Stimulated activated CD4-positive, alpha-beta T cell treated with anti-CD3 and anti-CD28 coated beads, Interleukin-2, amount 100 ng/mL, for 24 hours (primary cell): Measurements from ENCODE around the gene YAP1.

Source experiments
- DNase-seq, 2 donors: peaks; one replicate each; pipeline ENCODE4 v3.0.0-alpha.2; 2020

YAP1 gene

DNA sequence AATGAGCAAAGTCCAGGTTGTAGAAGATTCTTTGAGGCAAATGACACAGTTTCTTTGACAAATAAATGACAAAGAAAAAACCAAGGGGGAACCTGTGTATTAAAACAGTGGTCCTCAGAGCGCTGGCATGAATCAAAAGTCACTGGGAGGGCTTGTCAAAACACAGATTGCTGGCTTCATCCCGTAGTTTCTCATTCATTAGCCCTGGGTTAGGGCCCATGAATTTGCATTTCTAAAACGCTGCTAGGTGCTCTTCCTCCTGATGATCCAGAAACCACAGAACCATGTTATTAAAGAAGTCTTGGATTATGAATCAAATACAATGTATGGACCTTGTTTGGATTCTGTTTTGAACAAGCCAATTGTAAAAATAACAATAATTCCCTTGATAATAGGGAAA lies 92.7 kb downstream of the YAP1 start:
- DNase-seq: no peak

DNA sequence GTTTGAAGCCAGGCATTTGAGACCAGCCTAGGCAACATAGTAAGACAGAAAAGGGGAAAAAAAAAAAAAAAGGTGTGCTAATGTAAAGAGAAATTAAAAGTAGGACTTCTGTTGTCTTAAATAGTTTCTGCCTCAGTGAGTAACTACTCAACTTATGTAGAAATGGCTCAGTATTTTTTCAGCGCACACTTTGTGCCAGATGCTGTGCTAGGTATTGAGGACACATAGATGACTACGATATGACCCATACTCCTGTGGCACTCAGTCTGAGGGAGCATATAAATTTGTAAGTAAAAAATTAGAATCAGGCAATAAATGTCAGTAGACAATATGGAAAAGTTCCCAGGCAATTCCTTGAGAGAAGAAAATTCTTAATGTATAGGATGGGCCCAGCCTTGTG lies 93.9 kb downstream of the YAP1 start:
- DNase-seq: no peak

DNA sequence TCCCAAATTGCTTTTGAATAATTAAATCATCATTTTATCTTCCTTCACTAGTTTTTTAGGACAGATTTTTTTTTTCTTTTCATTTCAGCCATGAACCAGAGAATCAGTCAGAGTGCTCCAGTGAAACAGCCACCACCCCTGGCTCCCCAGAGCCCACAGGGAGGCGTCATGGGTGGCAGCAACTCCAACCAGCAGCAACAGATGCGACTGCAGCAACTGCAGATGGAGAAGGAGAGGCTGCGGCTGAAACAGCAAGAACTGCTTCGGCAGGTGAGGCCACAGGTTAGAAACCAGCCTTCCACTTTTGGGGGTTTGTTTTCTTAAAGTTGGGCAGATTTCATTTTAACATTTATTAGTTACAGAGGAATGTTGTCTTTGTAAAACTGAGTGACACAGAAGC lies 95.6 kb downstream of the YAP1 start:
- no peak for DNase-seq

DNA sequence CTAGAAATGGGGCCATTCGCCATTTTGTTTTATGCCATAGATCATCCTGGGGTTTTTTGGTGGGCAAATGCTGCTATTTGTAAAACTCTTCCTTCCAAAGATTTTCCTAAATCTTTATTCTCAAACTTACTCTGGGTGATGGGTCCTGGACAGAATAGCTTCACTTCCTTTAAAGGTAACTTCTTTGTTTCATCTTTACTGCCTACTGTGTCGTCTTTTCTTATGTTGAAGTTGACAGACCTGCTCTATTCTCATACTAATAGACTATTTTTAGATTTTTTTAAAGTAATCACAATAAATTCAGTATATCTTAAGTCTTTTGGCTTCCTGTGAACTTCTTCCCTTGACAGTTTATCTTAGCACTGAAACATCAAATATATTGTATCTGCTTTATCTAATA lies 98.6 kb downstream of the YAP1 start:
- DNase-seq: no peak

DNA sequence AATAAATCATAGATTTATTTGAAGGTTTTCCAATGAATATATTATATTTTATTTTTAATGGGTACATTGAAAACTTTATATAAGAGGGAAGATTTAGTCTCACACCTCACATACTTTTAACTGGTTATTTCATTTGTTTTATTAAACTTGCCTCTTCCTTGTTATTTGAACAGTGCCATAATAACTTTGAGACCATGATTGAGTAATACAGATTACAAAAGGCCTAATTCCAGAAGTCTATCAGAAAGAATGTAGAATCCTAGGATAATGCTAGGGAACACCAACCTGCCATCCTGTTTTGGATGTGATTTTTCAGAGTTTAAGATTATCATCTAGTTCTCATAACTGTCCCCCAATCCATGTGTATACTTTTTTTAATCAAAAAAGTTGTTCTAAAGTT lies 104.4 kb downstream of the YAP1 start:
- DNase-seq: no peak

DNA sequence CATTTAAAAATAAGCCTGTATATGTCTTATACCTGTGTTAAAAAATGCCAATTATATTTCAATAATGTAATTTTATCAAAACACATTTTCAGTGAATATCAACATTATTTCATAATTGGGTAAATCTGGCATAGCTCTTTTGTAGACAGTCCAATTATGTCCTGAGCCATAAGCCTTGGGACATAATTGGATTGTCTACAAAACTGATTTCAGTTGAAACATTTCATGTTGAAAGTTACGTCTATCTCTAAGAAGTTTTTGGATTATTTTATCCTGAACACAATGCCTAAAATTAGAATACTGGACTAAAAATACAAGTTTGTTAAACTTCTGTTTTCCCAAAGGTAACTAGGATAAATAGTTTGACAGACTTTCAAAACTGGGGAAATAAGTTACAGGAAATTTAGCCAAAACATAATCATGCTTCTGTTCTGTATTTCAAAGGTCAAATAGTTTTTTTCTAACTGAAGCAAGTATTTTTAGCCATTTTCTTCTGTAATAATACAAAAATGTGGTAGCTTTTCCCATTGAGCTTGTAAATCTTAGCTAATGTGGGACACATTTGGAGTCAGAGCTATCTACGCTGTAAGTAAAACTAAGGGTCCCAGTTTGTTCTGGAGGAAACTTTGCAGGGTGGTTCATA lies 106.3 kb downstream of the YAP1 start:
- no peak for DNase-seq

DNA sequence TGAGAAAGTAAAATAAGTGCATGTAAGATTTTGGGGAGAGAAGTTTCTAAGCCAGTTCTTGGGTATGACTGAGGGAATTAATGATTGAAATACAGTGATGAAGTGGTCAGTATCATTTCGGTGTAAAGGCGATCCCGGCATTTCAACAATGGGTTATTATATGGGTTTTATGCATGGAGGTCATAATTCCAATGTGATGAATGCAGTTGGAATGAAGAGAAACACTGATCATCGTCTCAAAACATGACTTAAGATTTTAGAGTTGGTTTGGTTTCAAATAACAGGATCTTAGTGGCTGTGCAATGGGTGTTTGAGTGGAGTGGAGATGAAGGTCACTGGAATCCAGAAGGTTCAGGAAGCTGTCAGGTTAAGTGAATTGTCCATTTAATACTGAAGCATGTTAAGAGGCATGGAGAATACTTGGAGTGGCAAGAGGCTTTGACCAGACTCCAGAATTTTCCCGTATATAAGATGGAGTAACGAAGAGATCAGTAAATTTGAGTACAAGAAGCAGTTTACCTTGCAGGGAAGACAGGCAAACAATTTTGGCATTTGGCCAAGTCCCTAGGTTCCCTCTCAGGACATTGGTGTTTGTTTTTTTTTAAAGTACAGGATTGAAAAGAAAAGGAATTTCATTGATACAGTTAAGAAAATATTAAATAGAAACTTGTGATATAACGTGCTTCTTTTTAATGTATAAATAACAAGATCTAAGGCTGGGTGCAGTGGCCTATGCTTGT lies 110.7 kb downstream of the YAP1 start:
- no peak for DNase-seq

DNA sequence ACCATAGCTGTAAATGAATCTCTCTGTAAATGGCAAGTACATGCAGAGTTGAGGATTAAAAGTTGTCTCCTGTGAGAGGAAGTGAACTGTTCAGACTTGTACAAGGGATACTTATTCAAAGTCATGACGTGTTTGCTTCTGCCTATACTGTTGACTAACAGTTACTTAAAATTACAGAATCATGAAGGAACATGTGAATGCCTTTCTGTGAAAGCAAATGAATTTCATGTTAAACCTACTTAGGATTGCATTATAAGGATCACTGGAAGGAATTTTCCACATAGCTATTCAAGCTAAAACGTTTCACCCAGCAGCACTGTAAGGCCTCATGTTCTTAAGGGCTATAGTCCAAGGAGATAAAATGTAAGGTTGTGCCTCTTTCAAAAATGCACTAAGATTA lies 113.6 kb downstream of the YAP1 start:
- DNase-seq: no peak

DNA sequence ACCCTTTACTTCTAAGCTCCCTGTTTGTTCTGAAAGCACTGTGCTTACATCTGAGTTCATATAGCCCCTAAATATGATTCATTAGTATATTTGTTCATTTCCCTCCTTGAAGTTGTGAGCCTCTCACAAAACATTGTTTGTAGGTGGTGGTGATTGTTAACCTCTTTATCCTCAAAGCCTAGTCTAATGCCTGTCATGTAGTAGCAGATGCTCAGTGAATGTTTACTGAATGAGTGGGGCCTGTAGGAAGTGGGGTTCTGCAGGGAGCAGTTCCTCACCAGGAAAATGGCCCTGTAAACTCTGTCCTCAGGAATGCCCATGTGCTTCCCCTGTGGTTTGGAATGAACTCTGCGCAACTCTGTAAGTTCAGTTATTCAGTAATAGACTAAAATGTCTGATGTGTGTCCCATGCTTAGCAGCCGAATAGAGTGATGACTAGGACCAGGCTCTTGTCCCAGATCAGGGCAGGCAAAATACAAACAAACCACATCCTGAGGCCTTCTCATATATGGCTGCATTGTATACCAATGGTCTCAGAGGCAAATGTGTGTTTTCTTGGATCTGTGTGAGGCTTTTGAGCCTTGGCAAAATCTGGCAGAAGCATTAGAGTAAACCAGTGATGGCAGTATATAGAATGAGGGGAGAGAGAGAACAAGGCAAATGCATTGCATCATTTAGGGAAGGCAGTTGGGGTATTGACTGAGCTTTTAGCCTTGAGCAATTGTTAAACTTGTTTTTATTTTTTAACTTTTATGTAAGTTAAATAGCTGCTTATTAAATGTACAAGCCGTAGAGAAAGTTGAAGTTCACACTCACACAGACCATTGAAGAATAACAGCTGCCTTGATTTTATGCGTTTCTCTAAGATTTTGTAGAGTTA lies 115.7 kb downstream of the YAP1 start:
- DNase-seq: no peak

DNA sequence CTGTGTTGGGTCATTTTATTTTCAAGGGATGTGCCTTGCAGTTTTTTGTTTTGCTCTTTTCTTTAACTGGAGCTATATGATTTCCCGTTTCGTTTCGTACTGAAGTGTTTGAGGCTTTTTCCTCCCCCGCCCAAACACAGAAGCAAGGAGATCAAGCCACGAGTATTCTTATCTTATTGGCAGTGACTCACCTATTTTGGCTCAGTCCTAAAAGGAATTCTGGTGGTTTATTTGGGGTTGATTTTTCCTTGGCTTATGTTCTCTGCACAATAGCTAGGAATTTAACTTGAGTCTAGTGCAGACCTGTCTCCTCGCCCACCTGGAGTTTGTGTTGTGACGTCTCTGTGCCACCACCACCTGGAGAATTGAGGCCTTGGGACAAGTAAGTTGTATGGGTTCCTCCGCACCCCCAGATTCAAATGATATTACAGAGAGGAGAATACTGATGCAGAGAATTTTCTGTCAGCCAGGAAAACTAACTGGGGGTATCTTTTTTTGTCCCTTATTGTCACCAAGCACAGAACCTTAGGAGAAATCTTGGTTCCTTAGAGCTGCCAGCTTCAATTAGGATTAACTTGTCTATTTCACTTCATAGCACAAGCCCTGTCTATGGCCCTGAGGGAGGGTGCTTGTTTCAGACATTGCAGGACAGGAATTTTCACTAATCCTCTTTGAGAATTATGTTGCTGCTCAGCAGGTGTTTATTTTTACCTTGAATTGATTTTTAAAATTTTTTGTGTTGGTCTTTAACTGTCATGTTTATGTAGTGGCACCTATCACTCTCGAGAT lies 116.6 kb downstream of the YAP1 start:
- DNase-seq: no peak

DNA sequence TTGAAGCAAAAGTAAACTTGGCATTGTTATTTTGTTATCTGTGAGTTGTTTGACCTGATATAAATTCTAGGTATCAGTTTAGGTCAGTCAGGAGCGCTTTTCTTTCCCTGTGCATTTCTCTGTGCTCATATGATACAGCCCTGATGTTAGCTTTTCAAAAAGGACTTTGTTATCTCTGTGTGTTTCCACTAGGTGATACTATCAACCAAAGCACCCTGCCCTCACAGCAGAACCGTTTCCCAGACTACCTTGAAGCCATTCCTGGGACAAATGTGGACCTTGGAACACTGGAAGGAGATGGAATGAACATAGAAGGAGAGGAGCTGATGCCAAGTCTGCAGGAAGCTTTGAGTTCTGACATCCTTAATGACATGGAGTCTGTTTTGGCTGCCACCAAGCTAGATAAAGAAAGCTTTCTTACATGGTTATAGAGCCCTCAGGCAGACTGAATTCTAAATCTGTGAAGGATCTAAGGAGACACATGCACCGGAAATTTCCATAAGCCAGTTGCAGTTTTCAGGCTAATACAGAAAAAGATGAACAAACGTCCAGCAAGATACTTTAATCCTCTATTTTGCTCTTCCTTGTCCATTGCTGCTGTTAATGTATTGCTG lies 119.4 kb downstream of the YAP1 start:
- DNase-seq: no peak

DNA sequence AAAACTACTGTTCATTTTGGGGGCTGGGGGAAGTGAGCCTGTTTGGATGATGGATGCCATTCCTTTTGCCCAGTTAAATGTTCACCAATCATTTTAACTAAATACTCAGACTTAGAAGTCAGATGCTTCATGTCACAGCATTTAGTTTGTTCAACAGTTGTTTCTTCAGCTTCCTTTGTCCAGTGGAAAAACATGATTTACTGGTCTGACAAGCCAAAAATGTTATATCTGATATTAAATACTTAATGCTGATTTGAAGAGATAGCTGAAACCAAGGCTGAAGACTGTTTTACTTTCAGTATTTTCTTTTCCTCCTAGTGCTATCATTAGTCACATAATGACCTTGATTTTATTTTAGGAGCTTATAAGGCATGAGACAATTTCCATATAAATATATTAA lies 119.9 kb downstream of the YAP1 start:
- no peak for DNase-seq

DNA sequence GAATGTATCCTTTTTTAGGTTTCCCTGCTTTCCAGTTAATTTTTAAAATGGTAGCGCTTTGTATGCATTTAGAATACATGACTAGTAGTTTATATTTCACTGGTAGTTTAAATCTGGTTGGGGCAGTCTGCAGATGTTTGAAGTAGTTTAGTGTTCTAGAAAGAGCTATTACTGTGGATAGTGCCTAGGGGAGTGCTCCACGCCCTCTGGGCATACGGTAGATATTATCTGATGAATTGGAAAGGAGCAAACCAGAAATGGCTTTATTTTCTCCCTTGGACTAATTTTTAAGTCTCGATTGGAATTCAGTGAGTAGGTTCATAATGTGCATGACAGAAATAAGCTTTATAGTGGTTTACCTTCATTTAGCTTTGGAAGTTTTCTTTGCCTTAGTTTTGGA lies 120.7 kb downstream of the YAP1 start:
- no peak for DNase-seq

DNA sequence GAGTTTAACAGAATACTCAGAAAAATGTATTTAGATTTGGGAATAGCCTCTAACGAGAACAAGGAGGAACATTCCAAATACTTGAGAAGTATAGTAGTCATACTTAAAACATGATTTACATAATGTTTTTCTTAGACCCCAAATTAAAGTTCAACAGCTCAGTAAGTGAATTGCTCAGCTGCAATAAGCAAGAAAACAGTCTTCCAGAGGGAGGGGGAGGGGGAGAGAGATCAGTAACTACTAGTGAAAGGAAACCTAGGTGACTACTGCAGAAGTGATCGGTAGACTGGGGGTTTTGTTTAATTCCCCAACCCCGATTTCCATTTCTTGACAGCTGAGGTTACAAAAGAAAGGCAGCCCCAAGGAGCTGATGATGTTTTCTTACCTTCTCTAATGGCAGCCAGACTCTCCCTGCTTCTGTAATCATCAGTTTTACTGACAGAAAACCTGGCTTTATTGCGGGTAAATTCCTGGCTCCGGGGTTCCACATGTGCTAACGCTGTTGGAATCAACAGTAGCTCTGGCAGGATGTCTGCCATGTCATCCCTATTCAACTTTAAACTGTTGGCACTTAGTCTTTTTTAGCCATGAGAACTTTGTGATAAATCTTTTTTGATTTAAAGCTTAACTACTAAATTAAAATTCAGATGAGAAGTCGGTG lies 124.7 kb downstream of the YAP1 start:
- no peak for DNase-seq

DNA sequence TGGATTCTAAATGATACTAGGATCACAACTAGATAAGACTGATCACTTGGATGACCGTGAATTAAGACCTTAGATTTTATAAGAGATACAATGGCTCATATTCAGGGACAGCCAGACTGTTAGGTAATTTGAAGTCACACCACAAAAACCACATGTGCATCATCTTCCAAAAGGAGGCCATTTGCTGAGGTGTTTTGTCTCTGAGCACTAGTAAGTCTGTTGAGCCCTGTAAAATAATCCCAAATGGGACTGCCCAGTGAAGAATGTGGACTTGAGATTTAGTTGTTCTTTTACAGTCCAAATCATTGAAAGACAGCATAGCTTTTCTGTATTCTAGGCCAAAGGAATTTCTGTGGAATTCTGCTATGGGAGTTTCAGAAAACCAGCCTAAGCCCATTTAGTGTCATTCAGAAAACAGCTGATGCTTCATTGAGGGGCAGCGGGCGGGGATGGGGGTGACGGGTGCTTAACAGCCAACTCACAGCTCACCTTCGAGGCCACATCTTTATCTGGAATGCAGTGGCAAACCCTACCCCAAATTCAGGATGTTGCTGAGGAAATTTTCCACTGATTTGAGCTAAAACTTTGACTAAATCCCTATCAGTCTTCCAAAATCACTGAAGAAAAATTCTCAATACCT lies 127.0 kb downstream of the YAP1 start:
- DNase-seq: no peak

DNA sequence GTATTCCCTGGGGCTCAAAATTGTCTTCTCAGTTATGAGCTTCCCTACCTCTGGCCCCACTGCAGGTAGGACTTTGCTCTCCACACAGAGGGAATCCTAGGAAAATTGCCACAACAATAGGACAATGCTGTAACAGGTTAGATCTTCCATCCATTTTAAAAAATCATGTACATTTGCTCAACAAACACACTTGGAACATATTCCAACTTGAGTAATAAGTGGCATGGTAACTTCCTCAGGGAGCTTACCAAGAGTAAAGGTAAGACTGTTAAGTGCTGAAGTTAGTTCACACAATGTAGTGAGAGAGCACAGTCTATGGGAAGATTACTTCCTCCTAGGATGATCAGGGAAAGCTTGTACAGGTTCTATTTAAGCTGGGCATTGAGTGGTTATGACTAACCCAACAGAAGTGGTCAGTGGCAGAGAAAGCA lies 128.2 kb downstream of the YAP1 start:
- DNase-seq: no peak

DNA sequence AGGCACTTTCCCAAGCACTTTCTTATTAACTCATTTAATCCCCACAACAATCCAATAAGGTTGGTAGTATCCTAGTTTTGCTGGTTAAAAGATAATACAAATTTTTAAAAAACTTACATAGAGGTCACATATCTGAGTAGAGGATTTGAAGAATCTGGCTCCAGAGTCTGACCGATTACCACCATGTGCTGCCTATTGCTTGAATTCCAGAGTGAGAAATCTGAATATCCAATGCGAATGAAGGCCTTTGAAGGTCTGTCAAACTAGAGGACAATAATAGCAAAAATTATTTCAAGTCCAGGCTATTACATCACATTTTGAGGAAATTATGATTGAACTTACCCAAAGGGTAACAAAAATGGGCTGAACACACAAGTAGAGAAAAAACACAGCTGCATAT lies 129.2 kb downstream of the YAP1 start:
- no peak for DNase-seq

DNA sequence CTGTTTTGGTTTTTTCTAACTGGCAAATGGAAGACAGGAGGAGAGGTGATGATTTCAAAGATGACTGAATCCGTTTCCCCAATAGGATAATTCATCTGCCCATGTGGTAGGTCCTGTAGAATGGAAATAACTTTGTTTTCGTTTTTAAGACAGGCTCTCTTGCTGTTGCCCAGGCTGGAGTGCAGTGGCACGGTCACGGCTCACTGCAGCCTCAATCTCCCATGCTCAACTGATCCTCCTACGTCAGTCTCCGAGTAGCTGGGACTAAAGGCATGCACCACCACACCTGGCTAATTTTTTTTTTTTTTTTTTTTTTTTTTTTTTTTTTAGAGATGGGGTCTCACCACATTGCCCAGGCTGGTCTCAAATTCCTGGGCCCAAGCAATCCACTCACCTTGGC lies 129.7 kb downstream of the YAP1 start:
- DNase-seq: no peak

DNA sequence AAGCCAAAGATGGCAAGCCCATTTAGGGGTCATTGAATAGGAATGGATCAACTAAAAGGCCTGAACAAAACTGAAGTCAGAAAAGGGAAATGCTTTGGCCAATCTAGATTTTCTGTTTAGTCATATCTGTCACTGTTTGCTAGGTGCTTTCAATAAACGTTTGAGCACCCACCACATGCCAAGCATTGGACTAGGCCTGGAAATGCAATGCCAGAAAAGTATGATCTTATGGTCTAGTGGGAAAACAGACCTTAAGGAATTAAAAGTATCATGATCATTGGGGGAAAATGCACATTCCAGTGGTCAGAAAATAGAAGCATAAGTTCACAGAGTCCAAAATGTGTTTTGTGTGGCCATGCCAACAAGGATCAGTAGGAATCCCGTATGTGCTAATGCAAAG lies 130.3 kb downstream of the YAP1 start:
- DNase-seq: no peak

DNA sequence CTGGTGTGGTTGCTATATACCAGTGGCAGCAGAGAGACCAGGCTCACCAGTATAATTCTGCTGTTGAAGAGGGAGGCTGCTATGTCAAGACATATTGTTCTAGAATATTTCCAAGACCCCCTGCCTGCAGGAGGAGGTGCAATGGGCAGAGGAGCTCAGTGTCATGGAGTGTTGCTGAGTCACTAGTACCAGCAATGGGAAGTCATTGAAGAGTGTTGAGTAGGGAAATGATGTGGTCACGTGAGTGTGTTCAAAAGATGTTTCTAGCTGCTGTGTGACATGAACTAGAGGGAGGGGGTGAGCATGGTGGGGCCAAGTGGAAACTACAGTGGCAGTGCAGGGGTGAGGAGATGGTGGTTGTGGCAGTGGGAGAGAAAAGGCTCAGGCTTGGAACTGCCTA lies 130.8 kb downstream of the YAP1 start:
- DNase-seq: no peak

DNA sequence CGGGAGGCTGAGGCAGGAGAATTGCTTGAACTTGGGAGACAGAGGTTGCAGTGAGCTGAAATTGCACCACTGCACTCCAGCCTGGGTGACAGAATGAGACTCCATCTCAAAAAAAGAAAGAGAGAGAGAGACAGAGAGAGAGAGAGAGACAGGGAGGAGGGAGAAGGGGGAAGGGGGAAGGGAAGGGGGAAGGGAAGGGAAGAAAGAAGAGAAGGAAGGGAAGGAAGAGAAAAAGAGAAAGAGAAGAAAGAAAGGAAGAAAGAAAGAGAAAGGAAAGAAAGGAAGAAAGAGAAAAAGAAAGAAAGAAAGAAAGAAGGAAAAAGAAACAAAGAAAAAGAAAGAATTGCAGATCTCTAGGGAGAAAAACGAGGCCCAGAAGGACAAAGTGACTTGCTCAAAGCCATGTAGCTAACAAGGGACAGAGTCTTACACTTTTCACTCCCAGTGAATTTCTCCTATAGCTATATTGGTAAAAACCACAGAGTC lies 133.2 kb downstream of the YAP1 start:
- DNase-seq: no peak
